NOMO-1 treated with dmso at 0.1 percent for 144 hours (cell line): Measurements from ENCODE around the gene KRT32.

Source experiments
- DNase-seq: peaks from one replicate; lab custom pipeline; 2025; ENCODE audit not compliant: unreplicated experiment; lab: John Stamatoyannopoulos, UW

The KRT32 gene

GRCh38 chr17:41467561-41467960 is 375 bp upstream of the KRT32 start:
- no peak for DNase-seq

GRCh38 chr17:41464682-41465081 is 2.5 kb downstream of the KRT32 start:
- no peak for DNase-seq

- no peak for DNase-seq
These were observed 3.0 kb downstream of the KRT32 start for GRCh38 chr17:41464173-41464572.

- DNase-seq: no peak
These were observed 3.4 kb downstream of the KRT32 start for GRCh38 chr17:41463746-41464145.

- no peak for DNase-seq
These were observed 4.5 kb downstream of the KRT32 start for GRCh38 chr17:41462705-41463104.

- no peak for DNase-seq
These were observed 9.5 kb downstream of the KRT32 start for GRCh38 chr17:41457676-41458075.

GRCh38 chr17:41456204-41456603 is 11.0 kb downstream of the KRT32 start:
- DNase-seq: no peak

- no peak for DNase-seq
These were observed 11.9 kb downstream of the KRT32 start for GRCh38 chr17:41455236-41455635.

- no peak for DNase-seq
These were observed 14.1 kb downstream of the KRT32 start for GRCh38 chr17:41453066-41453465.

- DNase-seq: no peak
These were observed 14.9 kb downstream of the KRT32 start for GRCh38 chr17:41452281-41452680.

- no peak for DNase-seq
These were observed 15.9 kb downstream of the KRT32 start for GRCh38 chr17:41451154-41451728.

- DNase-seq: no peak
These were observed 18.2 kb downstream of the KRT32 start for GRCh38 chr17:41449008-41449407.

GRCh38 chr17:41448506-41448905 is 18.7 kb downstream of the KRT32 start:
- DNase-seq: no peak

GRCh38 chr17:41446806-41447205 is 20.4 kb downstream of the KRT32 start:
- no peak for DNase-seq

- DNase-seq: no peak
These were observed 22.5 kb downstream of the KRT32 start for GRCh38 chr17:41444640-41445039.

GRCh38 chr17:41444186-41444585 is 23.0 kb downstream of the KRT32 start:
- DNase-seq: no peak

- no peak for DNase-seq
These were observed 24.4 kb downstream of the KRT32 start for GRCh38 chr17:41442739-41443138.

GRCh38 chr17:41440531-41441033 is 26.6 kb downstream of the KRT32 start, which contains the start of gene KRT38:
Gene KRT38 (minus strand): TSS chr17:41440983. CDS start chr17:41440921, 62 bp downstream.
- DNase-seq: no peak

GRCh38 chr17:41439375-41439774 is 27.8 kb downstream of the KRT32 start:
- DNase-seq: no peak

GRCh38 chr17:41437769-41438168 is 29.4 kb downstream of the KRT32 start:
- no peak for DNase-seq

GRCh38 chr17:41437254-41437653 is 29.9 kb downstream of the KRT32 start:
- DNase-seq: no peak

- DNase-seq: no peak
These were observed 32.8 kb downstream of the KRT32 start for GRCh38 chr17:41434415-41434814.

GRCh38 chr17:41434005-41434404 is 33.2 kb downstream of the KRT32 start:
- no peak for DNase-seq
